Rectal smooth muscle tissue (tissue), 1 donor: Measurements from ENCODE around the gene HDAC7.

Experiments
- H3K27ac ChIP-seq: one replicate; pipeline ENCODE4 v1.7.0; 2013; ENCODE audit warnings: low read depth, low read length, inconsistent platforms
- H3K27me3 ChIP-seq: one replicate; pipeline ENCODE4 v1.7.0; 2013; ENCODE audit warnings: low read length; ENCODE audit not compliant: control insufficient read depth, insufficient read depth
- H3K36me3 ChIP-seq: one replicate; pipeline ENCODE4 v1.7.0; 2013; ENCODE audit warnings: low read length; ENCODE audit not compliant: control insufficient read depth, insufficient read depth
- H3K4me1 ChIP-seq: one replicate; pipeline ENCODE4 v1.7.0; 2013; ENCODE audit warnings: low read length; ENCODE audit not compliant: control insufficient read depth, insufficient read depth
- H3K4me3 ChIP-seq: one replicate; pipeline ENCODE4 v1.7.0; 2013; ENCODE audit warnings: low read length
- H3K9ac ChIP-seq: one replicate; pipeline ENCODE4 v1.7.0; 2013; ENCODE audit warnings: low read length

HDAC7 gene

DNA sequence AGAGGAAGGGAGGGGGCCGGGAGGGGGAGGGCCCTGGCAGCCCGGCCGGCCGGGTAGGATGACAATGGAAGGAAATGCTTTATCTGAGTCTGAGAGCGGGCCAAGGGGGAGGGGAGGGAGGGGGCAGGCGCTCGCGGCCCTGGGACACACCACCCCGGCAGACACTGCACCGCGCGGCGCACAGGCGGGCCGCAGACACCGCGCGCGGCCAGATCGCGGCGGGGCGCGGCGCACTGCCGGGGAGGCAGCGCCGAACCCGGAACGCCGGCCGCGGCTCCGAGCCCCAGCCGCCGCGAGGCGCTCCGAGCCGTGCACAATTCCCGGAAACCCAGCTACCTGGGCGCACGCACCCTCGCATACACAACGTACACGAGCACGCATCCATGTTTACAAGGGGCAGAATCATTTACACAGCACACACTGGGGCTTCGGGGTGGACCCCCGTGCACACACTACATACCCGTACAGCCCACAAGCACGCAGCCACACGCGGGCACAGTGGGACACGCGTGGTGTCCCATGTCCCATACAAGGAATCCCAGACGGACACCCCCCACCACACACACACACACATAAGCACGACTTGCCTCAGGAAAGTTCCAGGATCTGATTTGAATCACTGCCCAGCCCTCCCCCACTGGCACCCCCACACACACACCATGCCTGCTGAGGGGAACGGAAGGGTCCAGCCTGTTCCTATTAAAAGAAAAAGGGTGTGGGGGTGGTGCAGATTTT, at the start of gene HDAC7:
TSS of gene HDAC7 (minus strand) at position 8 of the 735 bp plus-strand sequence. CDS start 118 bp downstream, outside the sequence.
- peak within 1 kb of the TSS; percentile 97 for H3K9ac ChIP-seq
- H3K27me3 ChIP-seq: no peaks in the 10 kb centered on the region
- no peaks in the 10 kb centered on the region for H3K36me3 ChIP-seq
- H3K4me1 ChIP-seq: peaks cover 47% of the 10 kb centered on the region
- peak within 1 kb of the TSS; percentile 99 for H3K27ac ChIP-seq
- peak within 1 kb of the TSS; percentile 95 for H3K4me3 ChIP-seq

DNA sequence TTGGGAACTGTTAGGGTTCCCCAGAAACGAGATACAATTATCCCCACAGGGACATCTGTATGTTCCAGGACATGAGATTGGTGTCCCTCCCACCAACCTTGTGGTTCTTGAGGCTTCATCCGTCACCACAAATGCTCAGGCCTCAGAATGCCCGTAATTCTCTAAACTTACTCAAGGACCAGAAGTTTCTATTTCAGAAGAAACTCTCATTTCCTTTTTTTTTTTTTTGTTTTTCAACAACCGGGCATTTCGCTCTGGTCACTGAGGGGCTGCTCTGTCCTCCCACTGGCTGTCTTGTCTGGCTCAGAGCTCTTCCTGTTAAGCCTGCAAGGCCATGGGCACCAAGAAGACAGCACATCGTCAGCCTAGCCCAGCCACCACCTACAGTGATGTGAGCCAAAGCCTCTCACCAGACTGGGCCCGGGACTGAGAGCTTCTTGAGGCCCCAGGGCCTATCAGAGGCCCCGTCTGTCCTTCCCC, 48.9 kb upstream of the HDAC7 start:
- Histone ChIP-seq H3K9ac (no peak overlapping the region), H3K36me3 (no peaks in the 10 kb centered on the region), H3K4me3 (no peak overlapping the region), H3K4me1 (peaks cover 8% of the 10 kb centered on the region), H3K27ac (no peak overlapping the region), H3K27me3 (no peaks in the 10 kb centered on the region)

DNA sequence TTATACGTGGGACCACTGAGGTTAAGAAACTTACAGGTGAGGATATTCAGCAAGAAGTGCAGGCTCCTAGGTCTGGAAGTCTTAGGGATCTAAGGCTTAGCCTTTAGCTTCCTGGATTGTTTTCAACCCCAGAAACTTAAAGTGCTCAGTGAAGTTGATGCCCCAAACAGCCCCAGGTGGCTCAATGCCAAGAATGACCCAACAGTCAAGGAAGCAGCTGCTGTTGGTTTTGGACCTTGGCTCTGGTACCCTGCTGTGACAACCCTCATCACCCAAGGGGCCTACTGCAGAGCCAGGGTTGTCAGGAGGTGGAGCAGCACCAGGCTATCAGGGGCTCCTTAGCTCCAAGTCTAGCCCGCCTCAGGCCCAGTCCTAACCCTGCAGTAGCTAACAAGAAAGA, 48.3 kb upstream of the HDAC7 start:
- no peaks in the 10 kb centered on the region for H3K36me3 ChIP-seq
- H3K27ac ChIP-seq: no peak overlapping the region
- H3K4me1 ChIP-seq: peaks cover 8% of the 10 kb centered on the region
- no peak overlapping the region for H3K4me3 ChIP-seq
- H3K27me3 ChIP-seq: no peaks in the 10 kb centered on the region
- no peak overlapping the region for H3K9ac ChIP-seq

DNA sequence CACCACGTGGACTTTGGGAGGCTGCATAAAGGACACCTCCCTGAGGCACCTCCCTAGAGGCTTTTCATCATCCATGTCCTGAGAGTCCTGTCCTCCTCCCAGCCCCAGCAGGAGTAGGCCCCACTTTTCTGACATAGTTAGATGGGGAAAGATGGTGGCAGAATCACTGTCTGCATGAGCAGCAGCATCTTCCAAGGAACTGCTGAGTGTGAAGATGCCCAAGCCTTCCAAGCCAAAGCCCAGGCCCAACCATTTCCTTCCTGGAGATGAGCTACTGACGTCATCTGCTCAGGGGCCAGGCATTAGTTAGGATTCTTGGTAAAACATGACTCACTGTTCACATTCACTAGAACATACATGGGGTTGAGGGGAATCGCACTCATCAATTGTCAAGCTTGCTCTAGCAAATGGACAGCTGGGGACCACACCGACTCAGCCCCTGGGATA, 47.8 kb upstream of the HDAC7 start:
- no peaks in the 10 kb centered on the region for H3K27me3 ChIP-seq
- no peaks in the 10 kb centered on the region for H3K36me3 ChIP-seq
- H3K9ac ChIP-seq: no peak overlapping the region
- no peak overlapping the region for H3K27ac ChIP-seq
- H3K4me3 ChIP-seq: no peak overlapping the region
- peaks cover 8% of the 10 kb centered on the region for H3K4me1 ChIP-seq

DNA sequence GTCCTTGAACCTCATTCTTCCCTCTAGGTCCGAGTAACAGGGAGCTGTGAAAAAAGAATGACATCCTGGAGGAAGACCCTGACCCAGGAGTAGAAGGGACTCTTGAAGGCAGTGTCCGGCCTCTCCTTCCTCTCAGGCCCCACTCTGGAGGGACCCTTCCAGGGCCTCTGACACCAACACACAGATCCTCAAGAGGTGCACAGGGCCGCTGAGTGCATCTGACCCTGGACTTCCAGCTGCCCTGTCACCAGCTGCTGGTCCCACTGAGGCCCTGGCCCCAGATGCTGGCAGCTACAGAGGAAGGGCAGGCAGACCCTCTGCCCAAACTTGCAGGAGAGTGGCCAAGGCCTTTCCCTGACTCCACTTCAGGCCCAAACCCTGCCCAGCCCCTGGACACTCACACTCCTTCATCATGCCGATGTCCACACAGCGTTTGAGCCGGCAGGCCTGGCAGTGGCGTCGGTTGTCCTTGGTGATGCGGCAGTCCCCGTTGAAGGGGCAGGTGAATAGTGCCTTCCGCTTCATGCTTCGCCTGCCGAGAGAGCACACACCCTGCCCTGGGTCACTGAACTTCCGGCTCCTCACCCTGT, 45.0 kb upstream of the HDAC7 start:
- Histone ChIP-seq H3K36me3 (no peaks in the 10 kb centered on the region), H3K4me1 (no peaks in the 10 kb centered on the region), H3K9ac (no peak overlapping the region), H3K27ac (no peak overlapping the region), H3K4me3 (no peak overlapping the region), H3K27me3 (no peaks in the 10 kb centered on the region)

DNA sequence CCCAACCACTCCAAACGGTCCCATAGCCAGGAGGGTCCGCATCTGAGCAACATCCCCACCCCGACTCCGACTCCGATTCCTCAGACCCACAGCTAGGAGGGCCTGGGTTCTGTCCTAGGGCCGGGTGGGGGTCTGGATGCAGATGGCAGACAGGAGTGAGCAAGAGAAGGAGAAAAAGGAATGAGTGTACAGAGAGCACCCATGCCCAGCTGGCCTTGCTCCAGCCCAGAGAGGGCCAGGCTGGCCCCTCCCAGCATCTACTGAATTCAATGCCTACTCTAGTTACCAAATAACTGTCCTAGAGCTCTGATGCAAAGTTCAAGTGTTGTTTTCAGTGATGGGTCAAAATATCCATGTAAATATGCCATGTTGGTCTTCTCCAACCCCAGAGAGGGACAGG, 44.3 kb upstream of the HDAC7 start:
- H3K36me3 ChIP-seq: no peaks in the 10 kb centered on the region
- H3K4me3 ChIP-seq: no peak overlapping the region
- no peaks in the 10 kb centered on the region for H3K4me1 ChIP-seq
- no peak overlapping the region for H3K9ac ChIP-seq
- no peaks in the 10 kb centered on the region for H3K27me3 ChIP-seq
- no peak overlapping the region for H3K27ac ChIP-seq

DNA sequence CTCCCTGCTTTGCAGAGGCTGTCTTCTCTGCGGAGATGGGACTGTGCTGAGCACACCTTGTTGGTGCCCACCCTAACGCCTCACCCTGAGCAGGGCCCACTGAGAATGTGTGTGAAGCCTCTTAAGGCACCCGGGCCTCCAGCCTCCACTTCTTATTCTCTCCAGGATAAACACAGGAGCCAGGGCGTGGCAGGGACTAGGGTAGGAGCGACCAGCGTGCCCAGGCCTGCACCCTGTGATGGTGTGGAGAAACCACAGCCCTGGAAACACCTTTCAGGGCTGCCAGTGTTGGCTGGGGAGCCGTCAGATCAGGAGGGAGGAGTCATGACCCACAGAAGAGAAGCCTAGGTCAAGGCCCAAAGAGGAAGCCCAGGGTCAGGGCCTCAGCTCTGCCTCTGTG, 43.8 kb upstream of the HDAC7 start:
- Histone ChIP-seq H3K27ac (no peak overlapping the region), H3K4me3 (no peak overlapping the region), H3K36me3 (no peaks in the 10 kb centered on the region), H3K4me1 (no peaks in the 10 kb centered on the region), H3K27me3 (no peaks in the 10 kb centered on the region), H3K9ac (no peak overlapping the region)

DNA sequence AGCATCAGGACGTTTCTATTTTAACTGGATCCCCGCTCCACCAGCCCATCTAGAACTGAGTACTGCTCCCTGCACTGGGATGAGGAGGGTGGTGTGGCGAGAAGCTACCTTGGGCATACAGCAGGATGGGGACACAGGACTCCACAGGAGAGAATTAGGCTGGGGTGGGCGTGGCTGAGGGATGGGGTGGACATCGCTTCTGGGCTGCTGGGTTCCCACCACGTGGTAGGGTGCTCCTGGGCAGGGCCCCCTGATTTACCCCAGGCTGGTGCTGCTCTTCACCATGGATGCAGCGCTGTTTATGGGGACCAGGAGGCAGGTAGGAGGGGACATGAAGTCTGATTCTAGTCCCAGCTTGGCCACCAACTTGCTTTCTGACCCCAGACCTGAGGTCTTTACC, 43.2 kb upstream of the HDAC7 start:
- Histone ChIP-seq H3K9ac (no peak overlapping the region), H3K27ac (no peak overlapping the region), H3K4me3 (no peak overlapping the region), H3K27me3 (no peaks in the 10 kb centered on the region), H3K4me1 (no peaks in the 10 kb centered on the region), H3K36me3 (no peaks in the 10 kb centered on the region)

DNA sequence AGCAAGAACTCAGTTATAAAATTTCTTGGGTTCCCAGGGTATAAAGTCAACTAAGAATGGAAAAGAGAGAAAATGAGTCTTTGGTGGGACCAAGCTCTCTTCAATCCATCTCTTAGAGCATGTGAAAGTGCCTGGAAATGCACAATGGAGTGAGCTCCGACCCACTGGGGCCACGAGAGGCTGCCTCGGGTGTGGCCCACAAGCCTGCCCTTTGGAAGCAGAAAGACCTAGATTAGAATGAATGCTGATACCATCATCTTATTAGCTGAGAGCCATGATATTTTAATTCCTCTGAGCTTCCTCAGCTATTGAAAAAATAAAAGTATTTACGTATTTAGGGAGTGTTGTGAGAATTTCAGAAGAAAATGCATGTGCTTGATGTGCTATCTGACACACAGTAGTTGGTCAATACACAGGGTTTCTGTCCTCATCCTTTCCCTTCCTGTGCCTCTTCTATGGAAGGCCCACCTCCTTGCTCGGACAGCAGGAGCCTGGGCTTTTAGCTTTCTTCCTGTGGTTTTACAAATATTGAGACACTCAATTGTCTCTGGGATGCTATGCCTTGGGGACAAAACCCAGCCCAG, 42.6 kb upstream of the HDAC7 start:
- Histone ChIP-seq H3K36me3 (no peaks in the 10 kb centered on the region), H3K9ac (no peak overlapping the region), H3K4me1 (no peaks in the 10 kb centered on the region), H3K4me3 (no peak overlapping the region), H3K27me3 (no peaks in the 10 kb centered on the region), H3K27ac (no peak overlapping the region)

DNA sequence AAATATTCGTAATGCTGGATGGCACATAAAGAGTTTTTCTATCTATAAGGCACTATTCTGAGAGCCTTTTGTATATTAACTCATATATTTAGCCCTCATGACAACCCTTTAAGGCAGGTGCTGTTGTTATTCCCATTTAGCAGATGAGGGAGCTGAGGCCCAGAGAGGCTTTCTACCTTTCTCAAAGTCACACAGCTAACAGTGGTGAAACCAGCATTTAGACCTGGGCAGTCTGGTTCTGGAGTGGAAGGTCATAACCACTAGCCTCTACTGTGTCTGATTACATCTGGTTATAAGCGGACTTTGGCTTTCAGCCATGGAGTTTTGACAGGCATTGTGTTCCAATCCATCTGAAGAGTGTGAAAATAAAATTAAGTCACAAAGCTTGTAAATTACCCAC, 41.2 kb upstream of the HDAC7 start:
- Histone ChIP-seq H3K27me3 (no peaks in the 10 kb centered on the region), H3K4me3 (no peak overlapping the region), H3K36me3 (peaks cover 2% of the 10 kb centered on the region), H3K9ac (no peak overlapping the region), H3K27ac (no peak overlapping the region), H3K4me1 (no peaks in the 10 kb centered on the region)

DNA sequence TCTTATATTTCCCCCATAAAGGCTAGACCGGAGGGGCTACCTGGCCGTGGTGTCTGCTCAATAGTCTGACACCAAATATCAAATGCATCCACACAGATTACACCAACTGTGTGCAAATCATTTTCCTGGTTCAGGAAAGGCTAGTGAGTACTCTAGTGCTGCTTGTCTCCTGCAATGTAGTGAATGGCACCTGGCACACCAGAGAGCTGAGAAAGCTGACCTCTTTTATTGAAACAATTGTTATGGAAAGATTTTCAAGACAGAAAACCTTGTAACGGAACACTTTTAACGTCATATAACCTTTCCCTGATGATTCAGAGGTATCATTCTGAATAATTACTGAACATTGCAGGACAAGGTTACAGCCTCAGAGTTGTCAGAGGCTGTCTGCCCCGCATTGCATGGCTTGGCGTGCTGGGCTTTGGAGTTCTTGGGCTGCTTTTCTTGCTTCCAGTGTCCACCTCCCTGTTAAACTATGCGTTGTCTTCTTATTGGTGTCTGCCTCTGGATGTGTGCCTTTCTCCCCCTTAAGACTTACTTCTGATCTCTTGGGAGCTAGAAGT, 40.7 kb upstream of the HDAC7 start:
- Histone ChIP-seq H3K4me3 (no peak overlapping the region), H3K36me3 (peaks cover 2% of the 10 kb centered on the region), H3K27ac (no peak overlapping the region), H3K27me3 (no peaks in the 10 kb centered on the region), H3K4me1 (no peaks in the 10 kb centered on the region), H3K9ac (no peak overlapping the region)

DNA sequence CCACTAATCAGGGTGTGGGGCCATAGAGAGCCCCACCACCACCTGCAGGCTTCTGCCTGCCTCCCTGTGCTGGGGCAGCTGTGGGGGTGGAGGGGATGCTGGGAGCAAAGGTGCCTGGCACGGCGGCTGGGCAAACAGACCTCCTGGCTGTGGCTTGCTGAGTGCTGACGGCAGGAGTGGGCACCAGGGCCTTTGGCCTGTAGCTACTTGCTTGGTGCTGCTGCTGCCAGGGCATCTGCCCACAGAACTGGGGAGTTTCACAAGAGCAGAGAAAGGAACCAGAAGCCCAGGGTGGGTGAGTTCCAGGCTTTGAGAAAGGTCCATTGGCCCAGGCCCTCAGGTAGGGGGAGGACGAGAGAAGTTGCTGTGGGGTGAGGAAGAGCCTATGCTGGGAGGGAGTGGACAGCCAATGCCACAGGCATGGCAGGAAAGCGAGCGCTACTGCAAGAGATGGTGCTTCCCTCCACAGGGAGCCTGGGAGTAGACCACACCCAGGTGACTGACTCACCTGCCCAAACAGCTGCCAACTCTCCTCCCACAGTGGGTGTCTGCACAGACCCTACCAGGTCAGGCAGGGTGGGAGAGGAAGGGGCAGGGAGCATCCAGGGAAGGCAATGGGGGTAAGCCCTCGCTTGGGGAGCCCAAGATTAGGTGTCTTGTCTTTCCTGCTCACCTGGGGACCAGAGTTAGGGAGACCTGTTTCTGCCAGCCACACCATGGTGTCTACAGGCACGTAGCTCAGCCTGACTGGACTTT, 39.0 kb upstream of the HDAC7 start:
- no peaks in the 10 kb centered on the region for H3K27me3 ChIP-seq
- no peaks in the 10 kb centered on the region for H3K4me1 ChIP-seq
- no peak overlapping the region for H3K4me3 ChIP-seq
- H3K36me3 ChIP-seq: peaks cover 6% of the 10 kb centered on the region
- no peak overlapping the region for H3K27ac ChIP-seq
- H3K9ac ChIP-seq: no peak overlapping the region
